ENCODE measurements around the gene GNG12.

GNG12 gene

GRCh38 chr1:67696708-67697107 is 136.6 kb downstream of the GNG12 start:
- Histone ChIP-seq H3K27me3 (ENCODE audit: control insufficient read depth, insufficient read depth, low read length, poor library complexity, severe bottlenecking) (no peaks in the 10 kb centered on the region), H3K27ac (ENCODE audit: insufficient read depth, low read depth, low read length, poor library complexity, severe bottlenecking) (no peak overlapping the region), H3K36me3 (ENCODE audit: control insufficient read depth, insufficient read depth, low read length) (no peaks in the 10 kb centered on the region), H3K4me1 (ENCODE audit: control insufficient read depth, insufficient read depth, low read length) (peaks cover 5% of the 10 kb centered on the region), H3K9me3 (ENCODE audit: control insufficient read depth, low read length) (no peaks in the 10 kb centered on the region), H3K4me3 (ENCODE audit: insufficient read depth, low read depth, low read length) (no peak overlapping the region)
- WGBS, 2 experiments, result 92% methylated on average over 3 of the region's 3 CpGs

- no peak overlapping the region for H3K4me3 ChIP-seq (ENCODE audit: insufficient read depth, low read depth, low read length)
- H3K27ac ChIP-seq (ENCODE audit: insufficient read depth, low read depth, low read length, poor library complexity, severe bottlenecking), result no peak overlapping the region
- no peaks in the 10 kb centered on the region for H3K27me3 ChIP-seq (ENCODE audit: control insufficient read depth, insufficient read depth, low read length, poor library complexity, severe bottlenecking)
- H3K9me3 ChIP-seq (ENCODE audit: control insufficient read depth, low read length), result no peaks in the 10 kb centered on the region
- H3K36me3 ChIP-seq (ENCODE audit: control insufficient read depth, insufficient read depth, low read length), result no peaks in the 10 kb centered on the region
- WGBS, 2 experiments, result 96 to 99% methylated on average over 1 to 2 of the region's 2 CpGs
- peaks cover 4% of the 10 kb centered on the region for H3K4me1 ChIP-seq (ENCODE audit: control insufficient read depth, insufficient read depth, low read length)
Observed at GRCh38 chr1:67695963-67696362, 137.3 kb downstream of the GNG12 start.

GRCh38 chr1:67691712-67692111 is 141.6 kb downstream of the GNG12 start:
- Histone ChIP-seq H3K27me3 (ENCODE audit: control insufficient read depth, insufficient read depth, low read length, poor library complexity, severe bottlenecking) (no peaks in the 10 kb centered on the region), H3K36me3 (ENCODE audit: control insufficient read depth, insufficient read depth, low read length) (peaks cover 4% of the 10 kb centered on the region), H3K4me3 (ENCODE audit: insufficient read depth, low read depth, low read length) (no peak overlapping the region), H3K27ac (ENCODE audit: insufficient read depth, low read depth, low read length, poor library complexity, severe bottlenecking) (no peak overlapping the region), H3K4me1 (ENCODE audit: control insufficient read depth, insufficient read depth, low read length) (peaks cover 19% of the 10 kb centered on the region), H3K9me3 (ENCODE audit: control insufficient read depth, low read length) (no peaks in the 10 kb centered on the region)

GRCh38 chr1:67690411-67690810 is 142.9 kb downstream of the GNG12 start:
- Histone ChIP-seq H3K9me3 (ENCODE audit: control insufficient read depth, low read length) (no peaks in the 10 kb centered on the region), H3K4me3 (ENCODE audit: insufficient read depth, low read depth, low read length) (no peak overlapping the region), H3K36me3 (ENCODE audit: control insufficient read depth, insufficient read depth, low read length) (peaks cover 4% of the 10 kb centered on the region), H3K4me1 (ENCODE audit: control insufficient read depth, insufficient read depth, low read length) (peaks cover 19% of the 10 kb centered on the region), H3K27ac (ENCODE audit: insufficient read depth, low read depth, low read length, poor library complexity, severe bottlenecking) (no peak overlapping the region), H3K27me3 (ENCODE audit: control insufficient read depth, insufficient read depth, low read length, poor library complexity, severe bottlenecking) (no peaks in the 10 kb centered on the region)
- WGBS, 2 experiments, result 100% methylated on average over 1 of the region's 2 CpGs; no CpG with 5 or more reads in 1 of the 2 experiments

- Histone ChIP-seq H3K4me1 (ENCODE audit: control insufficient read depth, insufficient read depth, low read length) (peaks cover 19% of the 10 kb centered on the region), H3K9me3 (ENCODE audit: control insufficient read depth, low read length) (no peaks in the 10 kb centered on the region), H3K4me3 (ENCODE audit: insufficient read depth, low read depth, low read length) (no peak overlapping the region), H3K27ac (ENCODE audit: insufficient read depth, low read depth, low read length, poor library complexity, severe bottlenecking) (no peak overlapping the region), H3K36me3 (ENCODE audit: control insufficient read depth, insufficient read depth, low read length) (peaks cover 4% of the 10 kb centered on the region), H3K27me3 (ENCODE audit: control insufficient read depth, insufficient read depth, low read length, poor library complexity, severe bottlenecking) (no peaks in the 10 kb centered on the region)
Observed at GRCh38 chr1:67690018-67690363, 143.3 kb downstream of the GNG12 start.

- Histone ChIP-seq H3K27ac (ENCODE audit: insufficient read depth, low read depth, low read length, poor library complexity, severe bottlenecking) (no peak overlapping the region), H3K36me3 (ENCODE audit: control insufficient read depth, insufficient read depth, low read length) (peaks cover 4% of the 10 kb centered on the region), H3K4me1 (ENCODE audit: control insufficient read depth, insufficient read depth, low read length) (peaks cover 21% of the 10 kb centered on the region), H3K27me3 (ENCODE audit: control insufficient read depth, insufficient read depth, low read length, poor library complexity, severe bottlenecking) (no peaks in the 10 kb centered on the region), H3K9me3 (ENCODE audit: control insufficient read depth, low read length) (no peaks in the 10 kb centered on the region), H3K4me3 (ENCODE audit: insufficient read depth, low read depth, low read length) (no peak overlapping the region)
- 81 to 85% methylated on average over 3 of the region's 3 CpGs for WGBS, 2 experiments
Observed at GRCh38 chr1:67689267-67690017, 143.8 kb downstream of the GNG12 start.

- H3K4me3 ChIP-seq (ENCODE audit: insufficient read depth, low read depth, low read length), result no peak overlapping the region
- H3K9me3 ChIP-seq (ENCODE audit: control insufficient read depth, low read length), result no peaks in the 10 kb centered on the region
- peaks cover 25% of the 10 kb centered on the region for H3K4me1 ChIP-seq (ENCODE audit: control insufficient read depth, insufficient read depth, low read length)
- H3K36me3 ChIP-seq (ENCODE audit: control insufficient read depth, insufficient read depth, low read length), result peaks cover 4% of the 10 kb centered on the region
- no peak overlapping the region for H3K27ac ChIP-seq (ENCODE audit: insufficient read depth, low read depth, low read length, poor library complexity, severe bottlenecking)
- no peaks in the 10 kb centered on the region for H3K27me3 ChIP-seq (ENCODE audit: control insufficient read depth, insufficient read depth, low read length, poor library complexity, severe bottlenecking)
- WGBS, 2 experiments, result 85 to 88% methylated on average over 3 of the region's 3 CpGs
Observed at GRCh38 chr1:67688526-67689219, 144.6 kb downstream of the GNG12 start.

- Histone ChIP-seq H3K4me3 (ENCODE audit: insufficient read depth, low read depth, low read length) (peak overlapping the region; percentile 100), H3K36me3 (ENCODE audit: control insufficient read depth, insufficient read depth, low read length) (peaks cover 4% of the 10 kb centered on the region), H3K9me3 (ENCODE audit: control insufficient read depth, low read length) (no peaks in the 10 kb centered on the region), H3K27ac (ENCODE audit: insufficient read depth, low read depth, low read length, poor library complexity, severe bottlenecking) (no peak overlapping the region), H3K4me1 (ENCODE audit: control insufficient read depth, insufficient read depth, low read length) (peaks cover 25% of the 10 kb centered on the region), H3K27me3 (ENCODE audit: control insufficient read depth, insufficient read depth, low read length, poor library complexity, severe bottlenecking) (no peaks in the 10 kb centered on the region)
- 81 to 84% methylated on average over 4 of the region's 4 CpGs for WGBS, 2 experiments
Observed at GRCh38 chr1:67687649-67688048, 145.6 kb downstream of the GNG12 start.

GRCh38 chr1:67687198-67687545 is 146.1 kb downstream of the GNG12 start:
- 39 to 72% methylated on average over 2 to 3 of the region's 3 CpGs for WGBS, 2 experiments
- Histone ChIP-seq H3K36me3 (ENCODE audit: control insufficient read depth, insufficient read depth, low read length) (peaks cover 4% of the 10 kb centered on the region), H3K4me3 (ENCODE audit: insufficient read depth, low read depth, low read length) (peak overlapping the region; percentile 100), H3K9me3 (ENCODE audit: control insufficient read depth, low read length) (no peaks in the 10 kb centered on the region), H3K27ac (ENCODE audit: insufficient read depth, low read depth, low read length, poor library complexity, severe bottlenecking) (peak overlapping the region; percentile 96), H3K4me1 (ENCODE audit: control insufficient read depth, insufficient read depth, low read length) (peaks cover 25% of the 10 kb centered on the region), H3K27me3 (ENCODE audit: control insufficient read depth, insufficient read depth, low read length, poor library complexity, severe bottlenecking) (no peaks in the 10 kb centered on the region)

GRCh38 chr1:67686267-67687197 is 146.7 kb downstream of the GNG12 start:
- H3K27me3 ChIP-seq (ENCODE audit: control insufficient read depth, insufficient read depth, low read length, poor library complexity, severe bottlenecking), result no peaks in the 10 kb centered on the region
- H3K9me3 ChIP-seq (ENCODE audit: control insufficient read depth, low read length), result no peaks in the 10 kb centered on the region
- peak overlapping the region; percentile 96 for H3K27ac ChIP-seq (ENCODE audit: insufficient read depth, low read depth, low read length, poor library complexity, severe bottlenecking)
- H3K4me1 ChIP-seq (ENCODE audit: control insufficient read depth, insufficient read depth, low read length), result peaks cover 25% of the 10 kb centered on the region
- peak overlapping the region; percentile 100 for H3K4me3 ChIP-seq (ENCODE audit: insufficient read depth, low read depth, low read length)
- 0 to 1% methylated on average over 43 of the region's 43 CpGs for WGBS, 2 experiments
- H3K36me3 ChIP-seq (ENCODE audit: control insufficient read depth, insufficient read depth, low read length), result peaks cover 4% of the 10 kb centered on the region

All from ectodermal cell (in vitro differentiated cells).